SK-N-MC (cell line): ENCODE measurements around the gene CELSR3.

Experiments used
- DNase-seq: peaks from one replicate; pipeline ENCODE4 v3.0.0-alpha.2; 2011; ENCODE audit warnings: low read depth, low spot score
- H3K27ac ChIP-seq: fragments of 200-600 bp; sonication (generic); 2 replicates; pipeline ENCODE4 v1.5.1; 2016; ENCODE audit warnings: mixed run types
- H3K36me3 ChIP-seq: fragments of 200-600 bp; sonication (generic); 2 replicates; pipeline ENCODE4 v1.6.1; 2017; ENCODE audit warnings: antibody characterized with exemption, low read length, mixed read lengths; ENCODE audit not compliant: insufficient read depth
- H3K4me3 ChIP-seq: fragments of 200-600 bp; sonication (generic); 2 replicates; pipeline ENCODE4 v1.5.1; 2016
- H3K9ac ChIP-seq: fragments of 200-600 bp; sonication (generic); 2 replicates; pipeline ENCODE4 v1.8.0; 2017; ENCODE audit warnings: mixed run types, mixed read lengths; ENCODE audit not compliant: insufficient read length
- H3K9me3 ChIP-seq: fragments of 200-600 bp; sonication (generic); 2 replicates; pipeline ENCODE4 v1.6.1; 2017; ENCODE audit warnings: low read depth, mild to moderate bottlenecking, antibody characterized with exemption, low read length, moderate library complexity, mixed read lengths
- EZH2 ChIP-seq: fragments of 200-600 bp; sonication (generic); IDR thresholded peaks from one replicate; pipeline ENCODE4 v1.6.1; 2017; ENCODE audit warnings: antibody characterized with exemption
- FOXP2 ChIP-seq: optimal IDR thresholded peaks from 2 replicates; pipeline ENCODE3; 2011; ENCODE audit warnings: mild to moderate bottlenecking, moderate library complexity; ENCODE audit not compliant: insufficient read depth; ENCODE audit errors: extremely low read length, control extremely low read depth
- POLR2AphosphoS5 ChIP-seq: IDR thresholded peaks from 2 replicates; pipeline ENCODE4 v1.6.1; 2012; ENCODE audit warnings: mild to moderate bottlenecking, low read depth, low read length, borderline replicate concordance

CELSR3 gene

DNA sequence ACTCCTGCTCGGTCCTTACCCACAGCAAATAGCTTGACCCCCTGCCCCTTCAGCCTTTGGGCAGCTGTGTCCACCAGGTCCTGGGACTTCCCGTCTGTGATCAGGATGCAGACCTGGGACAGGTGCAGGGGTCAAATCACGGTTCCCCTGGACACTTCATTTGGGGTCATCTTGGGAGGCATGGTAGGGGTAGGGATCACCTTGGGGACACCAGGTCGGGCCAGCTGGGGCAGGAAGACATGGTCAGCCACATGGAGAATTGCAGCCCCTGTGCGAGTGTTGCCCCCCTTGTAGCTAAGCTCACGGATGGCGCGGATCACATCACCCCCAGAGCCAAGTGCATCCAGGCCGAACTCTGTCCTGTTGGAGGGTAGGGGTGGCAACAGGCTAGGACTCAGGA lies 69.3 kb downstream of the CELSR3 start:
- Histone ChIP-seq H3K36me3 (no peaks in the 10 kb centered on the region), H3K27ac (no peak overlapping the region), H3K9ac (no peak overlapping the region), H3K4me3 (no peak overlapping the region), H3K9me3 (no peaks in the 10 kb centered on the region)
- TF ChIP-seq EZH2 = no peak
- TF ChIP-seq POLR2AphosphoS5 = no peak
- TF ChIP-seq FOXP2 = no peak
- DNase-seq = no peak

- no peak for DNase-seq
- no peaks in the 10 kb centered on the region for H3K9me3 ChIP-seq
- H3K9ac ChIP-seq = no peak overlapping the region
- no peak overlapping the region for H3K4me3 ChIP-seq
- no peaks in the 10 kb centered on the region for H3K36me3 ChIP-seq
- no peak overlapping the region for H3K27ac ChIP-seq
- TF ChIP-seq POLR2AphosphoS5 (no peak), FOXP2 (no peak), EZH2 (no peak)
These were observed 70.1 kb downstream of the CELSR3 start for GRCh38 chr3:48592519-48593087.

- Histone ChIP-seq H3K9me3 (no peaks in the 10 kb centered on the region), H3K9ac (no peak overlapping the region), H3K4me3 (no peak overlapping the region), H3K27ac (no peak overlapping the region), H3K36me3 (no peaks in the 10 kb centered on the region)
- no peak for TF ChIP-seq EZH2
- no peak for TF ChIP-seq POLR2AphosphoS5
- no peak for DNase-seq
These were observed 70.7 kb downstream of the CELSR3 start for GRCh38 chr3:48591886-48592518.

DNA sequence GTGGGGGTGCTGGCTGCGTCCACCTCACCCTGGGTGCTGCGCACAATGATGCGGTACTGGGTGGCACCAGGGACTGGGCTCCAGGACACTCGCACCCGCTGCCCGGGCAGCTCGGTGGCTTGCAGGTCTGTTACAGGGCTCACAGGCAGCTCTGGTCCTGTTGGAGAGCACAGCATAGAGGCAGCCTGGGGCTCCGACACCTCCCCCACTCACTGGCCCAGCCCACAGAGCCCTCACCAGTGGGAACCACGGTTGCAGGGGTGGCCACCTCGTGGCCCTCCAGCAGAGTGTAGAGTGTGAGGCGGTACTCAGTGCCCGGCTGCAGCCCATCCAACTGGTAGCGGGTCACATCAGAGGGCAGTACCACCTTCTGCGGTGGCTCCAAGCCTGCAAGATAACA lies 71.2 kb downstream of the CELSR3 start:
- H3K27ac ChIP-seq = no peak overlapping the region
- DNase-seq = no peak
- no peaks in the 10 kb centered on the region for H3K9me3 ChIP-seq
- no peaks in the 10 kb centered on the region for H3K36me3 ChIP-seq
- no peak overlapping the region for H3K4me3 ChIP-seq
- no peak overlapping the region for H3K9ac ChIP-seq
- no peak for TF ChIP-seq POLR2AphosphoS5
- no peak for TF ChIP-seq EZH2
- no peak for TF ChIP-seq FOXP2

DNA sequence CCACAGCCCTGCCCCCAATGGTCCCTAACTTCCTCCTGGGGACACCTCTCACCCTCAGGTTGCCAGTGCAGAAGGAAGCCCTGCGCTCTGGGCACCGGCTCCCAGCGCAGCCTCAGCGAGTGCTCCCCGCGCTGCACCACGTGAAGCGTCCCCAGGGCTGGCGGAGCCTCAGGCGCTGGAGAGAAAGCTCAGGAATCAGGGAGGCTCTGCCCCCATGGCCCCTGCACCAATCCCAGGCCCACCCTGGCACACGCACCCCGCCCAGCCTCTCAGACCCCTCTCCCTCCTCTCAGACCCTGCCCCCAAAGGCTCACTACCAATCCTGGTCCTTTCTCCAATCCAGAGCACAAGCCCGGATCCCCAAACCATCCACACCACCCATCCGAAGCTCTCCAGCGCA lies 74.5 kb downstream of the CELSR3 start:
- TF ChIP-seq POLR2AphosphoS5 = no peak
- no peak for TF ChIP-seq EZH2
- TF ChIP-seq FOXP2 = no peak
- Histone ChIP-seq H3K4me3 (no peak overlapping the region), H3K9ac (no peak overlapping the region), H3K27ac (no peak overlapping the region), H3K36me3 (no peaks in the 10 kb centered on the region), H3K9me3 (no peaks in the 10 kb centered on the region)
- no peak for DNase-seq

DNA sequence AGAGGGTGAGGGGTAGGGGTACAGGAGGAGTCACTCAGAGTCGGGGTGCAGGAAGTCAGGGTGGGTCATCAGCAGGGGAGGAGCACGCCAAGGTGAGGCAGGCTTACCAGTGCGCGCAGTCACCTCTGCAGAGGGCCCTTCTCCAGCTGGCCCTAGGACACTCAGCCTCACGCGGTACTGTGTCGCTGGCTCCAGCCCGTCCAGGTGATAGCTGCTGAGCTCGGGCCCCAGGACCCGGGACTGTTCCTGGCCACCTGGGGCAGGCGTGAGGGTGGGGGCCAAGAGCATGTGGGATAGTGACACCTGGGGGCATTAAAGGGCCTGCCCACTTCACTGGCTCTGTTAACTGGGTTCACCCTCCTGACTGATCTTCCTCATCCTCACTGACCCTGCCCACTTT lies 75.0 kb downstream of the CELSR3 start:
- Histone ChIP-seq H3K4me3 (no peak overlapping the region), H3K27ac (no peak overlapping the region), H3K9ac (no peak overlapping the region), H3K9me3 (no peaks in the 10 kb centered on the region), H3K36me3 (no peaks in the 10 kb centered on the region)
- DNase-seq = no peak
- TF ChIP-seq FOXP2 (no peak), EZH2 (no peak), POLR2AphosphoS5 (no peak)
